Measurements from ENCODE around the gene TFDP2.

DNA sequence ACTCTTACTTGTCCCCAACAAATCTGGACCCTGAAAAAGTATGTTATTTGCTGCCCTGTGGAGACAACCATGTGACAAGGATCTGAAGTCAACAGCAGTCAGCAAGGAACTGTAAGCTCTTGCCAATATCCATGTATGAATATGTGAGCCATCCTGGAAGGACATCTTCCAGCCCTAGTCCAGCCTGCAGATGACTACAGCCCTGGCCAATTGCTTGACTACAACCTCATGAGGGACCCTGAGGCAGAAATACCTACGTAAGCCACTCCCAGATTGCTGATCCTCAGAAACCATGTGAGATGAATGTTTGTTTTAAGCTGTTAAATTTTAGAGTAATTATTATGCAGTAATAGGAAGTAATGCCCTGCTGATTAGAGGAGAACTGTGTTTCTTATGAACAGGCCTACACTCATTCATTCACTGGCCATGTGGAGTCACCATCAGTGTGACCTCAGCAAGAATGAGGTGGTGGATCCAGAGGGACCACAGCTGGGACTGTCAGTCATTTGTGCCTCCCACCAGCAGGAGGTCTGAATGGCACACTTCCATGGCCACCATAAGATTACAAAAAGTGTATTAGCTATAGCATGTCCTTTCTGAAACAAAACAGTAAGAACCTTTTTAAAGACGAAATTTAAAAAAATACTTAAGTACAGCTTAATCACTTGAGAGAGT is 92.6 kb downstream of the TFDP2 start:
- TF ChIP-seq POLR2A (IDR thresholded peaks at IDR 0.05; ENCODE audit: extremely low read depth, insufficient read length) (no peak), CTCF (IDR thresholded peaks at IDR 0.05; ENCODE audit: low read depth, low read length) (no peak), MYC (IDR thresholded peaks at IDR 0.05; ENCODE audit: low read depth, low read length) (no peak)
- TF ChIP-seq, protein P1, sequence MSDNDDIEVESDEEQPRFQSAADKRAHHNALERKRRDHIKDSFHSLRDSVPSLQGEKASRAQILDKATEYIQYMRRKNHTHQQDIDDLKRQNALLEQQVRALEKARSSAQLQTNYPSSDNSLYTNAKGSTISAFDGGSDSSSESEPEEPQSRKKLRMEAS (IDR thresholded peaks at IDR 0.05; ENCODE audit: low read depth, low read length) = no peak

All from NB4 (cell line).